H1 (cell line): ENCODE measurements around the gene RAMP2. TPM values are rescaled to one million over a fixed set of nuclear protein-coding genes. Genes with fewer than 3 reads are reported as not detected.

ENCODE experiments used
- HDAC2 ChIP-seq, 2 experiments: fragments of 300-600 bp in 1 of 2; sonication (generic) in 1 of 2; IDR thresholded peaks; 2 replicates each; pipeline ENCODE4 v1.6.1; 2011 to 2012; ENCODE audit warnings: low read depth in 2 of 2, low read length in 2 of 2, mild to moderate bottlenecking in 2 of 2, moderate library complexity in 2 of 2, borderline replicate concordance in 1 of 2, inconsistent platforms in 1 of 2
- KDM4A ChIP-seq: IDR thresholded peaks from one replicate; pipeline ENCODE4 v1.7.1; 2012; ENCODE audit warnings: low read depth, mild to moderate bottlenecking, moderate library complexity, low read length, inconsistent platforms; ENCODE audit not compliant: severe bottlenecking
- NANOG ChIP-seq: IDR thresholded peaks from 2 replicates; pipeline ENCODE4 v1.6.1; 2011; ENCODE audit warnings: low read length, low read depth, mild to moderate bottlenecking, inconsistent platforms; ENCODE audit not compliant: insufficient read depth, poor library complexity, severe bottlenecking
- PHF8 ChIP-seq: fragments of 200-600 bp; sonication (generic); conservative IDR thresholded peaks from 2 replicates; pipeline ENCODE4 v1.7.1; 2012; ENCODE audit warnings: low read depth, mild to moderate bottlenecking, inconsistent platforms, low read length, moderate library complexity
- POU5F1 ChIP-seq: IDR thresholded peaks from 2 replicates; pipeline ENCODE4 v1.6.1; 2011; ENCODE audit warnings: low read depth, mild to moderate bottlenecking, low read length, moderate library complexity
- RNF2 ChIP-seq: fragments of 200-900, 300-1000 bp; sonication (generic); IDR thresholded peaks from 2 replicates; pipeline ENCODE4 v1.7.1; 2016; ENCODE audit warnings: borderline replicate concordance, low read depth, mild to moderate bottlenecking, antibody characterized with exemption, low read length; ENCODE audit not compliant: poor library complexity, severe bottlenecking; ENCODE audit errors: missing control alignments
- SAP30 ChIP-seq: fragments of 300-600 bp; sonication (generic); IDR thresholded peaks from 2 replicates; pipeline ENCODE4 v1.7.1; 2012; ENCODE audit warnings: low read length, moderate library complexity, mild to moderate bottlenecking, inconsistent platforms; ENCODE audit not compliant: insufficient read depth, insufficient replicate concordance
- SIX5 ChIP-seq: IDR thresholded peaks from 2 replicates; pipeline ENCODE4 v1.6.1; 2011; ENCODE audit warnings: mild to moderate bottlenecking, low read depth, low read length
- SUZ12 ChIP-seq: fragments of 200-600 bp; sonication (generic); IDR thresholded peaks from 2 replicates; pipeline ENCODE4 v1.6.1; 2012; ENCODE audit warnings: mild to moderate bottlenecking, inconsistent platforms, low read length, moderate library complexity, mixed read lengths
- TAF7 ChIP-seq: optimal IDR thresholded peaks from 2 replicates; pipeline ENCODE3; 2011; ENCODE audit warnings: low read depth, mild to moderate bottlenecking, inconsistent platforms, low read length, moderate library complexity, borderline replicate concordance
- TEAD4 ChIP-seq: IDR thresholded peaks from 2 replicates; pipeline ENCODE4 v1.6.1; 2012; ENCODE audit warnings: low read depth, low read length, inconsistent platforms, mixed read lengths
- YY1 ChIP-seq: IDR thresholded peaks from 2 replicates; pipeline ENCODE4 v1.6.1; 2011; ENCODE audit warnings: low read depth, mild to moderate bottlenecking, low read length
- polyA plus RNA-seq, 7 experiments: library from polyadenylated mRNA; depleted of rRNA in 3 of 7; stranded (reverse) in 5 of 7; unstranded in 2 of 7; fragments of >200 nt in 5 of 7; fragments of 200-250 nt in 2 of 7; gene quantifications; 1 replicate in 5 of 7; 2 replicates in 1 of 7; 4 replicates in 1 of 7; pipeline versions ENCODE4 v1.2.1 to v1.2.3, GENCODE V29; 2011 to 2013; ENCODE audit warnings: missing spikeins in 2 of 7, mixed read lengths in 2 of 7
- total RNA-seq: library from RNA; stranded (reverse); fragmentation: NEBNext Ultra II Directional; extraction: Animal tissue kit (Norgen Biotek cat#: 25700); gene quantifications from 2 replicates; pipeline ENCODE4 v1.2.1, GENCODE V29; 2021
- TF ChIP-seq, protein P1 (sequence below): IDR thresholded peaks from 2 replicates; pipeline ENCODE4 v1.6.1; 2011; ENCODE audit warnings: low read depth, mild to moderate bottlenecking, low read length; ENCODE audit not compliant: insufficient read depth

Gene RAMP2
- total and polyA plus RNA-seq, 2 of the 8 experiments (the other 6 are each of a cell fraction or from before 2014, with no cell fraction given), result 13.4 to 41.7 TPM

DNA sequence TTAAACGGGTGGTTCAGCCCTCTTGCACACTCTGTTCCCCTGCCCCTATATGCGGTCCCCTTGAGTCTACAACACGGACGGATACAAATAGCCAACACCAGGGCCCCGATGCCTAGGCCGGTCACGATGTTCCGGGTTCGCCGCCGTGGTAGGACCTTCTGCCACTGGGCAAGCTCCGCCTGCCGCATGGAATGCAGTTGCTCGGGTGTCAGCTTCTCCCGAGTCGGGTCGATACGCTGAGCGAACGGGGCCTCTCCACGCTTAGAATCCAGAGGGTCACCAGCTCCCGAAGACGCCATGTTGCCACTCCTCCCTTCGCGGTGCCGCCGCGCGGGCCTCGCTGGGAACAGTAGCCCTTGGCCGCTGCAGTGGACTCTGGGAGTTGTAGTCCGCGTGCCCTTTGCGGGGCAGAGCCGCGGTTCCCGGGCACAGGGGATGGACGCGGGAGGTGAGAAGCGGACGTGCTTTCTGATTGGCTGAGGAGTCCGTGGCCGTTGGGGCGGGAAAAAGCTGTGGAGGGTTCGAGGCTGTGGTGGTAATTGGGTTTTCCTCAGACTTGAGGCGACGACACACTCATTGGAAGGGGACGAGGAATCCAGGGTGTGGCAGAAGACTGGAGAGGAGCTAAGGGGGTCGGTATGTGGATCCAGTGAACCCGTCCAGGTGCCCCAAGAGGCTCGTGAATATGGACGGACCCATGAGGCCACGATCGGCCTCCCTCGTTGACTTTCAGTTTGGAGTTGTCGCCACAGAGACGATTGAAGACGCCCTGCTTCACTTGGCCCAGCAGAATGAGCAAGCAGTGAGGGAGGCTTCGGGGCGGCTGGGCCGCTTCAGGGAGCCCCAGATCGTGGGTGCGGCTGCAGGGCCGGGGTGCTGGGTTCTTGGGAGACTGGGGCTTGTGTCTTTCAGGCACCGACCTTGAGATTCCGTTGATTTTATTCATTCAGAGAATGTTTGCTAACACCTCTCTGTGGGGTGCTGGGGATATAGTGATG lies 37.7 kb downstream of the RAMP2 start, which contains the start of the genes CNTD1 and COA3 (continued):
- TF ChIP-seq TAF7 (no peak), PHF8 (peak; percentile 72), POU5F1 (no peak), KDM4A (peak; percentile 84), SAP30 (peak; percentile 60), RNF2 (peak; percentile 73), SUZ12 (no peak), TEAD4 (peak; percentile 22; the same call in 1 of the 2 replicates), NANOG (no peak), SIX5 (peak; percentile 77), HDAC2 (IDR thresholded peaks at IDR 0.05; ENCODE audit: borderline replicate concordance in 1 of 2, low read depth in 2 of 2, low read length in 2 of 2) (peak; percentile 33 to 88; a peak in 3 of 4 replicates), YY1 (peak; percentile 96)
- TF ChIP-seq, protein P1, sequence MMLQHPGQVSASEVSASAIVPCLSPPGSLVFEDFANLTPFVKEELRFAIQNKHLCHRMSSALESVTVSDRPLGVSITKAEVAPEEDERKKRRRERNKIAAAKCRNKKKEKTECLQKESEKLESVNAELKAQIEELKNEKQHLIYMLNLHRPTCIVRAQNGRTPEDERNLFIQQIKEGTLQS, result no peak
